HCT116 (cell line): ENCODE data around the gene SEMA4B. TPM values are rescaled to one million over a fixed set of nuclear protein-coding genes. Genes with fewer than 3 reads are reported as not detected.
"Not testable (repeated sequence)": the region's sequence is repeated elsewhere in the genome, so short reads cannot be mapped to it uniquely, and the experiment has no call there.

Experiments used
- ATAC-seq: fragments of 200-7000 bp; cut with Tn5 transposase; 2 replicates; pipeline ENCODE4 v1.9.1; 2020; ENCODE audit warnings: mild to moderate bottlenecking, moderate library complexity
- BruUV-seq: library from RNA; stranded (reverse); fragments of 400-500 nt; replicated peaks from 2 replicates; lab custom pipeline; 2021; lab: Mats Ljungman, UMichigan
- CTCF ChIA-PET: fragments of 300-600 bp; sonication (Branson Sonifier 250); formaldehyde crosslinking; loops from one replicate; lab custom pipeline; 2021; ENCODE audit warnings: antibody characterized with exemption; lab: Charles Lee
- POLR2A ChIA-PET: fragments of 300-600, 350-600 bp; sonication (Branson Sonifier 250); formaldehyde crosslinking; loops from one replicate; lab custom pipeline; 2021; ENCODE audit warnings: antibody characterized with exemption; lab: Charles Lee
- RAD21 ChIA-PET, 2 experiments: fragments of 300-600 bp; sonication (Branson Sonifier 250); formaldehyde crosslinking; loops; one replicate each; lab custom pipeline; 2023; ENCODE audit warnings: low total read pairs in 2 of 2; ENCODE audit not compliant: uncharacterized antibody in 2 of 2, unreplicated experiment in 2 of 2, low non-redundant PET in 1 of 2; lab: Charles Lee
- DNase-seq: peaks from one replicate; pipeline ENCODE4 v3.0.0-alpha.2; 2010; ENCODE audit warnings: low read depth, low spot score
- H2AFZ ChIP-seq: fragments of 200-600 bp; shearing (Covaris generic), sonication (generic); 2 replicates; pipeline ENCODE4 v1.6.1; 2017; ENCODE audit warnings: low read depth, mixed run types, mixed read lengths, antibody characterized with exemption, low read length; ENCODE audit not compliant: poor library complexity, severe bottlenecking
- H3K27ac ChIP-seq: 2 replicates; pipeline ENCODE4 v1.5.1; 2012; ENCODE audit warnings: low read depth, low read length
- H3K27me3 ChIP-seq: fragments of 200-600 bp; sonication (generic); 2 replicates; pipeline ENCODE4 v1.6.1; 2016; ENCODE audit warnings: mixed run types, low read length, mixed read lengths; ENCODE audit not compliant: insufficient read depth
- H3K36me3 ChIP-seq, 2 experiments: fragments of 200-500 bp in 1 of 2; fragments of 200-600 bp in 1 of 2; sonication (Bioruptor generic) in 1 of 2; sonication (generic) in 1 of 2; 2 replicates each; pipeline versions ENCODE4 v1.5.1 to v1.6.1; 2014 to 2016; ENCODE audit warnings: low read length in 2 of 2, inconsistent platforms in 1 of 2, mixed read lengths in 1 of 2, mixed run types in 1 of 2; ENCODE audit not compliant: insufficient read depth in 2 of 2, control insufficient read depth in 1 of 2
- H3K4me1 ChIP-seq, 2 experiments: fragments of 200-600 bp in 1 of 2; sonication (generic) in 1 of 2; 2 replicates each; pipeline versions ENCODE4 v1.5.1 to v1.6.1; 2012 to 2017; ENCODE audit warnings: low read length in 2 of 2, inconsistent platforms in 1 of 2, mild to moderate bottlenecking in 1 of 2, mixed read lengths in 1 of 2, mixed run types in 1 of 2, moderate library complexity in 1 of 2; ENCODE audit not compliant: insufficient read depth in 2 of 2, control insufficient read depth in 1 of 2
- H3K4me2 ChIP-seq: fragments of 200-600 bp; sonication (generic); 2 replicates; pipeline ENCODE4 v1.6.1; 2017; ENCODE audit warnings: mixed run types, low read length, mixed read lengths
- H3K4me3 ChIP-seq, 2 experiments: fragments of 200-600 bp in 1 of 2; sonication (generic) in 1 of 2; replicated peaks in 1 of 2; 2 replicates each; pipeline ENCODE4 v1.5.1; 2011 to 2016; ENCODE audit warnings: low read length in 2 of 2, control low read depth in 1 of 2, low read depth in 1 of 2, mild to moderate bottlenecking in 1 of 2, mixed read lengths in 1 of 2, mixed run types in 1 of 2
- H3K79me2 ChIP-seq: fragments of 200-600 bp; sonication (generic); 2 replicates; pipeline ENCODE4 v1.6.1; 2017; ENCODE audit warnings: mild to moderate bottlenecking, mixed run types, low read length, moderate library complexity, mixed read lengths; ENCODE audit not compliant: insufficient read depth
- H3K9ac ChIP-seq: fragments of 200-600 bp; sonication (generic); 2 replicates; pipeline ENCODE4 v1.6.1; 2016; ENCODE audit warnings: low read length, mixed read lengths
- H3K9me2 ChIP-seq: fragments of 200-600 bp; sonication (generic), shearing (Covaris generic); 2 replicates; pipeline ENCODE4 v1.6.1; 2017; ENCODE audit warnings: mixed run types, mild to moderate bottlenecking, moderate library complexity; ENCODE audit not compliant: insufficient read depth
- H3K9me3 ChIP-seq, 2 experiments: fragments of 200-500 bp in 1 of 2; fragments of 200-600 bp in 1 of 2; sonication (Bioruptor generic) in 1 of 2; sonication (generic) in 1 of 2; 2 replicates each; pipeline ENCODE4 v1.6.1; 2014 to 2017; ENCODE audit warnings: low read length in 2 of 2, mixed read lengths in 2 of 2, inconsistent platforms in 1 of 2, low read depth in 1 of 2, mild to moderate bottlenecking in 1 of 2, mixed run types in 1 of 2, moderate library complexity in 1 of 2; ENCODE audit not compliant: control insufficient read depth in 1 of 2, insufficient read depth in 1 of 2
- H4K20me1 ChIP-seq: fragments of 200-600 bp; sonication (generic), shearing (Covaris generic); 2 replicates; pipeline ENCODE4 v1.6.1; 2017; ENCODE audit warnings: mixed run types, mild to moderate bottlenecking, moderate library complexity; ENCODE audit not compliant: insufficient read depth
- CBX3 ChIP-seq: IDR thresholded peaks from 2 replicates; pipeline ENCODE4 v1.6.1; 2012; ENCODE audit warnings: low read depth
- CEBPB ChIP-seq: IDR thresholded peaks from 2 replicates; pipeline ENCODE4 v1.6.1; 2012; ENCODE audit warnings: low read depth
- ELF1 ChIP-seq: IDR thresholded peaks from 2 replicates; pipeline ENCODE4 v1.6.1; 2012; ENCODE audit warnings: low read depth, borderline replicate concordance
- EZH2 ChIP-seq: fragments of 200-600 bp; sonication (generic); IDR thresholded peaks from 2 replicates; pipeline ENCODE4 v1.6.1; 2017; ENCODE audit warnings: antibody characterized with exemption, mixed run types
- MAX ChIP-seq: IDR thresholded peaks from 2 replicates; pipeline ENCODE4 v1.6.1; 2012
- POLR2A ChIP-seq: IDR thresholded peaks from 2 replicates; pipeline ENCODE4 v1.7.0; 2011; ENCODE audit warnings: borderline replicate concordance; ENCODE audit not compliant: insufficient read depth, insufficient read length; ENCODE audit errors: extremely low read depth
- RAD21 ChIP-seq: IDR thresholded peaks from 2 replicates; pipeline ENCODE4 v1.6.1; 2012; ENCODE audit warnings: low read depth, mild to moderate bottlenecking
- ZNF274 ChIP-seq: fragments of 200-500 bp; sonication (Bioruptor generic); IDR thresholded peaks from 2 replicates; pipeline ENCODE4 v1.6.1; 2014; ENCODE audit warnings: mild to moderate bottlenecking, low read depth, low read length, inconsistent platforms
- intact Hi-C: fragments of 100-400 bp; cut with micrococcal nuclease; formaldehyde crosslinking; loops from 2 replicates; pipeline ENCODE4 v1.10.0; 2022
- total RNA-seq: library from RNA; stranded (reverse); gene quantifications from one replicate; pipeline ENCODE4 v1.2.1, GENCODE V29; 2021; ENCODE audit not compliant: unreplicated experiment

Gene SEMA4B
- total RNA-seq, 1 experiment from 2014 or later = 98.6 TPM

- no peaks in the 10 kb centered on the region for H3K9me3 ChIP-seq
- no peak overlapping the region for H3K27ac ChIP-seq
- POLR2A ChIA-PET = interaction anchor here (0.6 kb wide), 2 partner anchors 477 to 589 kb away, joined by 3 read pairs; no protein-coding TSS in a partner anchor
- intact Hi-C loops = no loop called here
- DNase-seq (no peak), ATAC-seq (no peak)
- no peak overlapping the region for H2AFZ ChIP-seq
- CTCF ChIA-PET = interaction anchor here (1.6 kb wide), 1 partner anchor 23 kb away, joined by 3 read pairs; no protein-coding TSS in a partner anchor
- peaks cover 2% of the 10 kb centered on the region; the same call in 1 of the 2 replicates for H4K20me1 ChIP-seq
- TF ChIP-seq RAD21 (no peak), MAX (no peak), ELF1 (no peak), POLR2A (no peak)
- no TSS peak for BruUV-seq
- H3K4me2 ChIP-seq = no peak overlapping the region
- H3K4me1 ChIP-seq = peaks cover 9 to 15% of the 10 kb centered on the region in 2 experiments; a peak in 3 of 4 replicates
- H3K36me3 ChIP-seq = peaks cover 21 to 46% of the 10 kb centered on the region in 2 experiments
- no peak overlapping the region for H3K9ac ChIP-seq
- RAD21 ChIA-PET = no interaction called here
- H3K9me2 ChIP-seq = no peaks in the 10 kb centered on the region
- H3K4me3 ChIP-seq = no peak overlapping the region
- peaks cover 78% of the 10 kb centered on the region for H3K79me2 ChIP-seq
- no peaks in the 10 kb centered on the region for H3K27me3 ChIP-seq
These were observed 69.5 kb downstream of the SEMA4B start for GRCh38 chr15:90270502-90271150.

DNA sequence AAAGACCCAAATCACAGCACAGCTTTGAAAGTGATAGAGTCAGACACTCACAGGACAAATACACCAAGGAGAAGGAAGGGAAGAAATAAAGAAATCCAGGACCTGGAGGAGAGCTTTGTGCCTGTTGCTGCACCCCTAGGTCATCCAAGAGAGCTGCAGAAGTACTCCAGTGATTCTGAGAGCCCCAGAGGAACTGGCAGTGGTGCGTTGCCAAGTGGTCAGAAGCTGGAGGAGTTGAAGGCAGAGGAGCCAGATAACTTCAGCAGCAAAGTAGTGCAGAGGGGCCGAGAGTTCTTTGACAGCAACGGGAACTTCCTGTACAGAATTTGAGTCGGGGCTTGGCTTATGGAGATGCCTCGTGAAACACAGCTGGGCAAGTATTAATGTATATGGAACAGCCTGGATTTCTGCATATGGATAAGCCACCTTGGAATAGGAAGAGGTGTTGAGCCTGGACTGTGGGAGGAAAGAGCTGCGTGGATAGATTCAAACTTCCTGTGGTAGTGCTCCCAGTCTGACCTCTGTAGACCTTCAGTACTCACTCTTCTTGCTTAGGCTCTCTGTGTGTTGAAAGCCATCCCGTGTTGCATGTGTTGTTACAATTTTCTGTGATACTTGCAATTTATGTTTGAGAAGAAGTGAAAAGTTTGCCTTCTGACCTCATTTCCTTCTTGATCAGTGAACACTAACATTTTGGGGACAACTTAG lies 70.5 kb downstream of the SEMA4B start:
- TF ChIP-seq ELF1 = no peak
- TF ChIP-seq RAD21 = no peak
- TF ChIP-seq EZH2 = no peak
- no peak for TF ChIP-seq ZNF274
- TF ChIP-seq CEBPB = no peak
- no peak for TF ChIP-seq CBX3
- peaks cover 9 to 11% of the 10 kb centered on the region in 2 experiments; a peak in 3 of 4 replicates for H3K4me1 ChIP-seq
- TSS peak; percentile 0 for BruUV-seq
- DNase-seq (no peak), ATAC-seq (no peak)
- intact Hi-C loops = no loop called here
- no peak overlapping the region for H3K4me3 ChIP-seq
- CTCF ChIA-PET = interaction anchor here (1.6 kb wide), 1 partner anchor 22 kb away, joined by 3 read pairs; no protein-coding TSS in a partner anchor
- H3K27ac ChIP-seq = no peak overlapping the region
- H2AFZ ChIP-seq = no peak overlapping the region
- H4K20me1 ChIP-seq = peaks cover 2% of the 10 kb centered on the region; the same call in 1 of the 2 replicates
- H3K9me2 ChIP-seq = no peaks in the 10 kb centered on the region
- RAD21 ChIA-PET = no interaction called here
- no peak overlapping the region for H3K9ac ChIP-seq
- no peaks in the 10 kb centered on the region for H3K27me3 ChIP-seq
- H3K36me3 ChIP-seq = peaks cover 21 to 46% of the 10 kb centered on the region in 2 experiments
- H3K4me2 ChIP-seq = no peak overlapping the region
- POLR2A ChIA-PET = no interaction called here
- H3K79me2 ChIP-seq = peaks cover 68% of the 10 kb centered on the region
- no peaks in the 10 kb centered on the region for H3K9me3 ChIP-seq

- POLR2A ChIA-PET, ATAC-seq, H3K79me2 ChIP-seq, intact Hi-C loops, H4K20me1 ChIP-seq, H2AFZ ChIP-seq, H3K9ac ChIP-seq, H3K9me3 ChIP-seq, H3K36me3 ChIP-seq, CTCF ChIA-PET, H3K27me3 ChIP-seq, H3K4me2 ChIP-seq, DNase-seq, H3K4me1 ChIP-seq, H3K27ac ChIP-seq, BruUV-seq, H3K4me3 ChIP-seq, H3K9me2 ChIP-seq: not testable (repeated sequence)
- RAD21 ChIA-PET = interaction anchor here in 1 of 2 experiments (0.6 kb wide), 1 partner anchor 25 kb away, joined by 3 read pairs; no protein-coding TSS in a partner anchor
These were observed 77.3 kb downstream of the SEMA4B start for GRCh38 chr15:90278467-90278866.
